SKM-1 (cell line): ENCODE results near the gene GPR32.
"Not testable (repeated sequence)": the region's sequence is repeated elsewhere in the genome, so short reads cannot be mapped to it uniquely, and the experiment has no call there.

ENCODE experiments used
- DNase-seq: peaks from one replicate; lab custom pipeline; 2025; ENCODE audit not compliant: unreplicated experiment; lab: John Stamatoyannopoulos, UW

The GPR32 gene, protein sequence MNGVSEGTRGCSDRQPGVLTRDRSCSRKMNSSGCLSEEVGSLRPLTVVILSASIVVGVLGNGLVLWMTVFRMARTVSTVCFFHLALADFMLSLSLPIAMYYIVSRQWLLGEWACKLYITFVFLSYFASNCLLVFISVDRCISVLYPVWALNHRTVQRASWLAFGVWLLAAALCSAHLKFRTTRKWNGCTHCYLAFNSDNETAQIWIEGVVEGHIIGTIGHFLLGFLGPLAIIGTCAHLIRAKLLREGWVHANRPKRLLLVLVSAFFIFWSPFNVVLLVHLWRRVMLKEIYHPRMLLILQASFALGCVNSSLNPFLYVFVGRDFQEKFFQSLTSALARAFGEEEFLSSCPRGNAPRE

DNA sequence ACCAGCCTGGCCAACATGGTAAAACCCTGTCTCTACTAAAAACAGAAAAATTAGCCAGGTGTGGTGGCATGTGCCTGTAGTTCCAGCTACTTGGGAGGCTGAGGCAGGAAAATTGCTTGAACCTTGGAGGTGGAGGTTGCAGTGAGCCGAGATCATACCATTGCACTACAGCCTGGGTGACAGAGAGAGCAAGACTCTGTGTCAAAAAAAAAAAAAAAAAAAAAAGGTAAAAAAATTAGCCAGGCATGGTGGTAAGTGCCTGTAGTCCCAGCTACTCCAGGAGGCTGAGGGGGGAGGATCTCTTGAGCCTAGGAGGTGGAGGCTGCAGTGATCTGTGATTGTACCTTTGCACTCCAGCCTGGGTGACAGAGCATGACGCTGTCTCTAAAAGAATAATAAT, at the start of gene GPR32:
TSS of gene GPR32 (plus strand) at position 301 of the 400 bp plus-strand sequence. CDS start 137 bp downstream, outside the sequence.
- not testable (repeated sequence) for DNase-seq

DNA sequence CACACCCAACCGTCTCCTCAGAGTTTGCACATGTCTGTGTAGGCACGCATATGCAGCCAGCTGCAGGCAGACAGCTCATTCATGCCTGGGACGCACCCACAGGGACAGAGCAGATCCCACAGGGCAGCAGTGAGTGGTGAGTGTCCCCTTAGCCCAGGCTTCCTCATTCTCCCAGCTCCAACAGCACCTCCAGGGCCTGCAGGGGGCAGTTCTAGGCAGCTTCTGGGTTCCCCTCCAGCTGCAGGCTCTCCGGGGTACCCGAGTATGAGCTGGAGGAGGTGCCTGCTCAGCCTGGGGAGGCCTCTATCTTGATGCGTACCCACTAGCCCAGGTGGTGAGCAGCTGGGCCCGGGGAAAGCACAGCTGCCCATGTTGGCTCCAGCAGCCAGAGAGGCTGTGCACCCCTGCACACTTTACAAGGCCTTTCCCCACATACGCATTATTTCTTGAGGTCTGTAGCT, 49.3 kb upstream of the GPR32 start:
- DNase-seq: no peak

DNA sequence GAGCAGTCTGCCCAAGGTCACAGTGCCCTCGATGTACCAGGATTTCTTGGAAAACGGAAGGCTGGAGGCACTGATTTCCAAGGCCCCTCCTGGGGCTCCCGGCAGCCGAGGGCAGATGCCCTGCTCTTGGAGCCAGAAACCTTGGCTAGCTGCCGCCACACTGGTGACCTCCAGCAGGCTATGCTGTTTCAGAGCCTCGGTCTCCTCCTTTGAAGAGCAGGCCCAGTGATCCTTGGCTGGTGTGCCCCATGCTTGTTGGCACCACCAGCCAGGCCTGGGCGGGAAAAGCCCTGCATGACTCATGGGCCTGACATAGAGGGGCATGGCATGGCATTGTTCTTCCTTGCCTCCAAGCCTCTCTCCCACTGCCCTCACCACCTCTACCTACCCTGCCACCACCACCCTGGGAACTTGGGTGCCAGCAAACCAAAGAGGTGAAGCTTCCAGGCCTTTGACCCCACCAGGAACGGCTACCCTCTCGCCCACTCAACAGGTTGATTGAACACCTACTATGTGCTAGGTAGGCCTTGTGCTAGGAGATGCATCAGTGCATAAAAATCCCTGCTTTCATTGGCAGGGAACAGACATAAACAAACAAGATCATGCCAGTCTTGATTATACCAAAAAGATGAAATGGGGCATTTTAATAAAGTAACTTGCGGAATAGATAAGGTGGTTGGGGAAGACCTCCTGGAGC, 48.7 kb upstream of the GPR32 start:
- no peak for DNase-seq

DNA sequence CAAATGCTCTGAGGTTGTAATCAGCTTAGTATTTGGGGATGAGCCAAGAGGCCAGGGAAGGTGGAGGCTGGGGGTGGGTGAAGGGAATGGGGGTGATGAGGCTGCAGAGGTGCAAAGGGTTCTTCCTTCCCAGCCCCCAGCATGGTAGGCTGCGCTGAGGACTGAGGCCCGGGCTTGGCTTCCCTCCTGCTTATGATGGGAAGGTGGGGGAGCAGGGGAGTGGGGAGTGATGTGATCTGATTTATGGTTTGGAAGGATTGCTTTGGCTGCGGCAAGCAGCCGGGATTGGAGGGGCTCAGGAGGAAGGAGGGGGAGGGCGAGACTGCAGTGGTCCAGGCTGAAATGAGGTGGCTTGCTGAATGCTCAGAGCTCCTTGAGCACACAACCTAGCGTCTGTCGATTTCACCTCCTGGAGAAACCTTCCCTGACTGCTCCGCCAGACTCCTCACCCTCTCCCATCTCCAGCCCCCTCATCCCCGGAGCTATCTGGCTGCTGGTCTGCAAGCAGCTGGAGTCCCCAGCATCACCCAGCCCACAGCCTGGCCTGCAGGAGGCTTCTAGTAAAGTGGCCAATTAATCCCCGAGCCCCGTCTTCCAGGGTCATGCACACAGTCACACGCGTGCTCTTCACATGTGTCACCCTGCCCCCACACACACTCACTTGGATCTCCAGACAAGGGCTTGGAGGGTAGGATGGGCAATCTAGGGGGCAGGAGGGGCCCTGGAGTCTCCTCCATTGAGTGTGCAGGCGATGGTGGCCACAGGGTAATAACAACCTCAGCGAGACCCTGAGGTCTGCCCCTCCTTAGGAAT, 47.9 kb upstream of the GPR32 start:
- DNase-seq: no peak

DNA sequence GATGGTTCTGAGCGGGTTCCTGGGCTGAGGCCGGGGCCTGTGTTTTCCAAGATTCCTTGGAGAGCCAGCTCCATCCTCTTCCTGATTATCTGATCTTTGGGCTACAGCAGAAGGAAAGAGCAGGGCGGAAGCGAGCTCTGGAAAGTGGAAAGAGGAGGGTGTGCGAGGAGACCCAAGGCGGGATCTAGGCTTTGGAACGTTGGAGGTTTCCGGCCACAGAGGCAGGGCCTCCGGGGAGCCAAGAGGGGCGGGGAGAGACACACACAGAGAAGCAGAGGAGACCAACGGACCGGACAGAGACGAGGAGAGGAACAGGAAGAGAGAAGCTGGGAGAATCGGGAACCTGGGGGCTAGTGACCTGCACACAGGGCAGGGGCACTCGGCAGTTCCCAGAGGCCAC, 47.2 kb upstream of the GPR32 start, which contains the start of gene CLEC11A:
TSS of gene CLEC11A (plus strand) at position 296 of the 400 bp plus-strand sequence. CDS start 162 bp downstream, outside the sequence.
- DNase-seq: peak; percentile 63

DNA sequence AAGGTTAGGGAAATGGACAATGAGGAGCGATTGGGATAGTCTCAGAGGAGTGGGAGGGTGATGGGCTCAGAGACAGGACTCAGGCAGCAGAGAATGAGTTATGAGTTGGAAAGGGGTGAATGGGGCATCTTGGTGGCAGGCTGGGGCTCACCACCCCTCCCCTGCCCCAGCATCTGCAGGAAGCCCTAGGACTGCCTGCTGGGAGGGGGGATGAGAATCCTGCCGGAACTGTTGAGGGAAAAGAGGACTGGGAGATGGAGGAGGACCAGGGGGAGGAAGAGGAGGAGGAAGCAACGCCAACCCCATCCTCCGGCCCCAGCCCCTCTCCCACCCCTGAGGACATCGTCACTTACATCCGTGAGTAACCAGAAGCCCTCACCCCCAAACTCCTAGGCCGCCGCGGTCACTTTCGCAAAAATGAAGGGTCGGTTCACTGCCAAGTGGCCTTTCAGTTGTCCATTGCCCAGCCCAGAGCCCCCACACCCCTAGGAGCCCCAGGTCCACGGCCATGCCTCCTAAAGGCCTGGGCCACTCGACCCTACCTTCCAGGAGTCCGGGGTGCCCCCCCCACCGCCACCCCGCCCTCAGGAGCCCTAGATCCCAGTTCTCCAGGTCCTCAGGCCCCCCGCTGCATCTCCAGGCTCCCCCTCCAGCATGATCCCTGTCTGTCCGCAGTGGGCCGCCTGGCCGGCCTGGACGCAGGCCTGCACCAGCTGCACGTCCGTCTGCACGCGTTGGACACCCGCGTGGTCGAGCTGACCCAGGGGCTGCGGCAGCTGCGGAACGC, 46.3 kb upstream of the GPR32 start:
- DNase-seq: no peak

DNA sequence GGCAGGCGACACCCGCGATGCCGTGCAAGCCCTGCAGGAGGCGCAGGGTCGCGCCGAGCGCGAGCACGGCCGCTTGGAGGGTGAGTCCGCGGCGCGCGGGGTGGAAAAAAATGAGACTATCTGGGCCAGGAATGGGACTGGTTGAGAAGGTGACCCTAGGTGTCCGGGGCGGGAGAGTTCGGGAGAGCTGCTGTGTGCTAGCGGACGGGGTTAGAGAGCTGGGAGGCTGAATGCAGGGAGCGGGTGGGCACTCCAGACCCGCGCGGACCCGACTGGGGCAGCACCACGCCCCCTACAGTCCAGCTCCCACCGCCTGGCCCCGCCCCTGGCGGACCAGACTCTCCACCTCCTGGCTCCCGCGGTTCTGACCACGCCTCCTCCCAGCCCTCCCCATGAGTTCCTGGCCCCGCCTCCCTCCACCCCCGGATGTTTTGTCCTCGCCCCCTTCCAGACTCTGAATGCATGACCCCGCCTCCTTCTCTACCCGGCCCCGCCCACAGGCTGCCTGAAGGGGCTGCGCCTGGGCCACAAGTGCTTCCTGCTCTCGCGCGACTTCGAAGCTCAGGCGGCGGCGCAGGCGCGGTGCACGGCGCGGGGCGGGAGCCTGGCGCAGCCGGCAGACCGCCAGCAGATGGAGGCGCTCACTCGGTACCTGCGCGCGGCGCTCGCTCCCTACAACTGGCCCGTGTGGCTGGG, 45.6 kb upstream of the GPR32 start:
- DNase-seq: peak; percentile 88

DNA sequence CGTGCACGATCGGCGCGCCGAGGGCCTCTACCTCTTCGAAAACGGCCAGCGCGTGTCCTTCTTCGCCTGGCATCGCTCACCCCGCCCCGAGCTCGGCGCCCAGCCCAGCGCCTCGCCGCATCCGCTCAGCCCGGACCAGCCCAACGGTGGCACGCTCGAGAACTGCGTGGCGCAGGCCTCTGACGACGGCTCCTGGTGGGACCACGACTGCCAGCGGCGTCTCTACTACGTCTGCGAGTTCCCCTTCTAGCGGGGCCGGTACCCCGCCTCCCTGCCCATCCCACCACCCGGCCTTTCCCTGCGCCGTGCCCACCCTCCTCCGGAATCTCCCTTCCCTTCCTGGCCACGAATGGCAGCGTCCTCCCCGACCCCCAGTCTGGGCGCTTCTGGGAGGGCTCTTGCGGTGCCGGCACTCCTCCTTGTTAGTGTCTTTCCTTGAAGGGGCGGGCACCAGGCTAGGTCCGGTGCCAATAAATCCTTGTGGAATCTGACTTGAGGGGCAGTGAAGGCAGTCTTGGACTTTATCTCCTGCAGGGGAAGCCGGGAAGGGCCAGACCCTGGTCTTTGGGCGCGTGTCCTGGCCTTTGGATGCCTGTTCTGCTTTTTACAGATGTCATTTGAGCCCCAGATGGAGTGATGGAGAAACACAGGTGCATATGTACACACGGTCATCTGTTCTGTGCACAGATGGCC, 44.9 kb upstream of the GPR32 start:
- no peak for DNase-seq

DNA sequence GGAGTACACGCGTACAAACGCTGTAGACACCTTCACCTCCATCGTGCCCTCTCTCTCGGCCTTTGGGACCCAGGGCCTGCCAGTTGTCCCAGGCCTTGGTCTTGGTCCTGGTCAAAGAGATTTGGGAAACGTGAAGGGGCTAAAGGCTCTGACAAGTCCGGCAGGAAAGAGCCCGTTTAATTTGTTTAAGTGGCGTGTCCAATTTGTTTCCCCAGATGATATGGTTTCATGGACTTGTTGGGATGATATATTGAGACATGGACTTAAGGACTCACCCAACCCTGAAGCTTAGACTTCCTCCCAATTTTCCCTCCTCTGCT, 44.4 kb upstream of the GPR32 start:
- no peak for DNase-seq

DNA sequence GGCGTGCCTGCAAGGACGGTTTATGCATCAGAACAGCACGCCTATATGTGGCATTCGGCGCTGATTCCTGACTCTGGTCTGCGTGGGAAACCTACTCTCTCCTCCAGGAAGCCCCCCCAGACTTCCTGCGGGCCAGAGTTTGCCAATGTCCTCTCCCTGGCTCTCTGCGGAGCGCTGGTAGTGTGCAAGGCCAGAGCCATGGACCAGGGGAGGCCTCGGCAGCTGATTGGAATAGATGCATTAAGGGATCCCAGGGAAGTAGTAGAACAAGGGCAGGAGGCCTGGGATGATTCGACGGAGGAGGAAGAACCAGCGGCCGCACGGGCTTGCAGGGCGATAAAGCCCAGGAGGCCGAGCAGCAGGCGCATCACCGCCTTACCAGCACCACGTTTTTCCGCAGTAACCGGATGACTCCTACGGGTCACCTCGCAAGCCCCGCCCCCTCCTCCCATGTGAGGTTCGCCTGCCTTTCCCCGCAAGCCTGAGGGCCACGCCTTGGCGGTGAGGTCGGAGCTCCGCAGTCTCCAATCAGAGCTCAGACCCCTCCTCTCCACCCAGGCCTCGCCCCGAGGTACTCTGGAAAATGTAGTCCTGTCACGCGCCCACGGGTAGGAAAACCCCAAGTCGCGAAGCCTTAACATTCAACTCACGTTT, 42.1 kb upstream of the GPR32 start:
- DNase-seq: no peak

DNA sequence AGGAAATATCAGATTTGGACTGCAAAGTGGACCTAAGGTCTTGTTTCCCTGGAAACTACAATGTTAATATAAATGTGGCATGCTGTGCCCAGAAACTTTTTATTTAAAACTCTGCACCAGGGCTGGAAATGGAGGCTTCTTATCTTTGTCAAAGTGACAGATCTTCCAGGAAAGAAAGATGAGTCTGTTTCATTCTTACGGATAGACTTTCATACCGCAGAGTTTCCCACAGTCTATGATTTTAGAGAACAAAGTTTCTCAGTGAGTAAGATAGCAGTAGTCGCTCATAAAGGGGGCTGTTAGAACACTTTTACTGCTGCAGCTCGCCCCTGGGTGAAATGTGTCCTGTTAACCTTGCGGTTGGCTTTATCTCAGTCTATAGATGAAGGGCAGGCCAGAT, 40.4 kb upstream of the GPR32 start:
- no peak for DNase-seq

DNA sequence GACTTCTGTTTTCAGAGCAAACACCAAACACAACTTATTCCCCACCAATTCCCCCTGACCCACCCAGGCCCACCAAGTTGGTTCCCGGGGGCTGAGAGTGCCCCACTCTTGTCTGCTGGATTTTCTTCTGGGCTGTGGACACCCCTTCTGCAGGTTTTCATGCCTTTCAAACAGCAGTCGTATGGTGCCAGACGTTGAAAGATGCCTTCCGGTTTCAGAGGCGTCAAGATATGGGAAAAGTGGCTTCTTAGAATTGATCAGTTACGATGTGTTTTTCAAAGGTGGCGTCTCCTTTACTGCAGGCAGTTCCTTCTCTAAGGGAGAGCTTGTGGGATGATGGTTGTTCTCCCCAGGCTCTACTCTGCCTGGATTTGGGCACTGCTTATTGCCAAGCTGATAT, 34.4 kb upstream of the GPR32 start:
- DNase-seq: no peak

DNA sequence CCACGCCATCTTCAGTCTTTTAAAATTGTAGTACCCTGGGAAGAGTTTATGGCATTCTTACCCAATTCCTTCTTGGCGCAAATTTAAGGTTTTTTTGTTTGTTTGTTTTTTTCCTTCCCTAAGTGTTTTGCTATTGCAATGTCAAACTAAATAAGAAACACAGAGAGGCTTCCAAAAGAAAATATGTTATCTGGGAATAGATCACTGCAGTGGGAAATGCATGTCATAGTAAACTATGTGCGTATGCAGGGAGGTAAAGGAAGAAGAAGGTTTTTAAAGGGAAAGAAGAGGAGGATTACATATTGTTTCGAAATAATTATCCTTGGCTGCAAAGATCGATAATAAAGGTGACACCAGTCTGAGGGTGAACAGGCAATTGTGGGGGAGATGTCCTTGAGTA, 33.9 kb upstream of the GPR32 start:
- no peak for DNase-seq

DNA sequence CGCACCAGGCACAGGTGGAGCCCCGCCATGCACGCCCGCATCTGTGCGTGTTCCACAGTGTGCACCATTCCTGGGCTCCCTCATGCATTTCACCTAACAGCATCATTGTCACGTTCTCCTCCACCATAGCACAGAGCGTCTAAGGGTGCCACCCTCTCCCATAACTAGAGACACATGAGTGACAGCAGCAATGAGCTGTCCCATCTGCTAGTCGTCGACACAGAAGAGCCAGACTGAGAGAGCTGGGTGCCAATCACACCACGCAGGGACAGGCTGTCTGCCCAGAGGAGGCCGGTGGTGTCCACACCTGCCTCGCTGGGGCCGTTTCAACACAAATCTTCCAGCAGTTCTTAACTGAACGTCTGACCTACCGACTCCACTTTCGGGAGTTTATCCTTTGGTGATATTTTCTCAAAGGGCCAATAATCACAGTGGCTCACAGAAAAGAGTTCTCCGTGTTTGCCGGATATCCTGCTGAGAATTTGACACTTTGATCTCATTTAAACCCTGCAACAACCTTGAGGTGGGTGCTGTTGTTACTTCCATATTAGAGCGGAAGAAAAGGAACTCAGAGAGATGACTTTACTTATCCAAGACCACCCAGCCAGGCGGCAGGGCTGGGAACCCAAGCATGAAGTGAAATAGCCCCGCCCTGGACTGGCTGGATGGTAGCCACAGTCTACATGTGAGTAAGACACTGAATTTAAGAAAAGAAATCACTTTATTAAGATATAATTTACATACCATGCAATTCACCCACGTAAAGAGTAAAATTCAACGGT, 30.9 kb upstream of the GPR32 start:
- DNase-seq: no peak

DNA sequence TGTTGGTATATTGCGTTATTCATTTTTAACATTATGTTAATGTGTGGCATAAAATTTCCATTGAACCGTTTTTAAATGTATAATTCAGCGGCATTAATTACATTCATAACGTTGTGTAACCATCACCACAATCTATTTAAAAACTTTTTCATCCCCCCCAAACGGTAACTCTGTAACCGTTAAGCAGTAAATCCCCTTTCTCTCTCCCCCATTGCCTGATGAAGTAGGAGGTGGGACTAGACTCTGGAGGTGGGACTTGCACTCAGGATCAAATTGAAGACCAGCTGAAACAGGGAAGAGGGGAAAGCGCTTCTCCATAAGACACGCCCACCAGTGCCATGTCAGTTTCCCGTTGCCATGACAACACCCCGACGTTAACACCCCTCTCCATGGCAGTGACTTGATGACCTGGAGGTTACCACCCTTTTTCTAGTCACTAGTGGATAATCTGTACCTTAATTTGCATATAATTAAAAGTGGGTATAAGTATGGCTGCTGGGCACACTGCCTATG, 30.3 kb upstream of the GPR32 start:
- DNase-seq: no peak

DNA sequence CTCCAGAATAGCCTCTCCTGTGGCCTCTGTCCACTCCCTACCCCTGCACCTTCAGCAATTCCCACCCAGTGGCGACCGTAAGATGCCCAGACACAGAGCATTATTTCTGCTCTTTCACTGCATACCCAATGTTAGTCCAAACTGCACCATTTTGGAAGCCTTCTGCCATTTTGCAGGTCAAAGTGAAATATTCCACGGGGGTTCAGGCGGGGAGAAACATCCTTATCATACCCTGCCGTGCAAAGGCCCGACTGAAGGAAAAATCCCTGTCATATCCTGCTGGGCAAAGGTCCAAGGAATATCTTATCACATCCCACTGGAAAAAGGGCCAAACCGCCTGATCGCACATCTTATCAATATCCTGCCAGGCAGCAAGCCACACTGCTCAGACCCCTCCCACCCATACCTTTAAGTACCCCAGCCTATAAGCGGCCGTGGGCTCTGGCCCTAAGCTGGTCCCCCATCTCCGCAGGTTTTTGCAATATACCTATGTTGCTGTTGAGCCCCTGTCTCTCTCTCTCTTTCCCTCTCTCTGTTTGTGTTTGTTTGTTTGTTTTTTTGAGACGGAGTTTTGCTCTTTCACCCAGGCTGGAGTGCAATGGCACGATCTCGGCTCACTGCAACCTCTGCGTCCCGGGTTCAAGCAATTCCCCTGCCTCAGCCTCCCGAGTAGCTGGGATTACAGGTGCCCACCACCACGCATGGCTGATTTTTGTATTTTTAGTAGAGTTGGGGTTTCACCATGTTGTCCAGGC, 28.9 kb upstream of the GPR32 start:
- no peak for DNase-seq

DNA sequence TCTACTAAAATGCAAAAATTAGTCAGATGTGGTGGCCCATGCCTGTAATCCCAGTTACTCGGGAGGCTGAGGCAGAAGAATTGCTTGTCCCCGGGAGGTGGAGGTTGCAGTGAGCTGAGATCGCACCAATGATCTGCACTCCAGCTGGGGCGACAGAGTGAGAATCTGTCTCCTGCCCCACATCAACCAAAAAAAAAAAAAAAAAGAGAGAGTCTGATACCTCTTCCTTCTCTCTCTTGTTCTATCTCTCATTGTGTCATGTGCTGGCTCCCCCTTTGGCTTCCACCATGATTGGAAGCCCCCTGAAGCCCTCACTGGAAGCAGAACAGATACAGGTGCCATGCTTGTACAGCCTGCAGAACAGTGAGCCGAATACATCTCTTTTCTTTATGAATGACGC, 26.7 kb upstream of the GPR32 start:
- DNase-seq: no peak
